Vagina (tissue), 2 donors: ENCODE data around the gene CIAO3.

Source experiments
- CTCF ChIP-seq, 3 experiments: fragments of 450-650 bp in 2 of 3; fragments of 200-600 bp in 1 of 3; sonication (generic) in 1 of 3; IDR thresholded peaks; one replicate each; pipeline ENCODE4 v1.5.1; 2017 to 2019; ENCODE audit warnings: antibody characterized with exemption in 3 of 3, mild to moderate bottlenecking in 2 of 3, moderate library complexity in 2 of 3
- POLR2A ChIP-seq, 2 donors: fragments of 450-650 bp; IDR thresholded peaks; one replicate each; pipeline ENCODE4 v1.6.1; 2017; ENCODE audit warnings: antibody characterized with exemption in 2 of 2, mild to moderate bottlenecking in 2 of 2, moderate library complexity in 2 of 2
- POLR2AphosphoS5 ChIP-seq, 2 donors: sonication (generic); formaldehyde crosslinking; IDR thresholded peaks; one replicate each; pipeline ENCODE4 v1.9.0; 2017; ENCODE audit warnings: antibody characterized with exemption in 2 of 2, mild to moderate bottlenecking in 2 of 2, low read depth in 1 of 2; ENCODE audit not compliant: insufficient read depth in 1 of 2

GRCh38 chr16:728890-729744 lies 11.7 kb downstream of the CIAO3 start:
- no peak for TF ChIP-seq CTCF (IDR thresholded peaks at IDR 0.05)
- TF ChIP-seq POLR2A (IDR thresholded peaks at IDR 0.05): no peak
- no peak for TF ChIP-seq POLR2AphosphoS5 (IDR thresholded peaks at IDR 0.05; ENCODE audit: insufficient read depth in 1 of 2, low read depth in 1 of 2)
